WTC11 (cell line): ENCODE measurements around the gene VCPKMT. TPM values are rescaled to one million over a fixed set of nuclear protein-coding genes. Genes with fewer than 3 reads are reported as not detected.

Experiments used
- ATAC-seq: fragments of 200-7000 bp; cut with Tn5 transposase; 2 replicates; pipeline ENCODE4 v1.10.0; 2021; ENCODE audit warnings: mild to moderate bottlenecking, moderate library complexity
- CTCF ChIA-PET: fragments of 300-600 bp; sonication (Branson Sonifier 250); formaldehyde crosslinking; loops from one replicate; lab custom pipeline; 2021; ENCODE audit warnings: antibody characterized with exemption; lab: Charles Lee
- POLR2A ChIA-PET: fragments of 350-600 bp; sonication (Branson Sonifier 250); formaldehyde crosslinking; loops from one replicate; lab custom pipeline; 2021; ENCODE audit warnings: antibody characterized with exemption; lab: Charles Lee
- DNase-seq: peaks from one replicate; pipeline ENCODE4 v3.0.0; 2021; ENCODE audit warnings: low spot score
- H3K27ac Mint-ChIP-seq: 2 replicates; pipeline ENCODE4 v1.8.0; 2021; ENCODE audit warnings: mixed read lengths
- H3K27me3 Mint-ChIP-seq: 2 replicates; pipeline ENCODE4 v1.8.0; 2021; ENCODE audit warnings: low read depth, mild to moderate bottlenecking, moderate library complexity, mixed read lengths
- H3K36me3 Mint-ChIP-seq: 2 replicates; pipeline ENCODE4 v1.8.0; 2021; ENCODE audit warnings: mixed read lengths
- H3K4me1 Mint-ChIP-seq: 2 replicates; pipeline ENCODE4 v1.8.0; 2022; ENCODE audit warnings: mixed read lengths
- H3K4me3 Mint-ChIP-seq: 2 replicates; pipeline ENCODE4 v1.8.0; 2021; ENCODE audit warnings: mild to moderate bottlenecking, moderate library complexity, mixed read lengths
- H3K9me3 Mint-ChIP-seq: 2 replicates; pipeline ENCODE4 v1.8.0; 2021; ENCODE audit warnings: mixed read lengths
- ATF3 ChIP-seq: sonication (generic); formaldehyde crosslinking; conservative IDR thresholded peaks from 2 replicates; pipeline ENCODE4 v1.8.1; 2022; ENCODE audit warnings: mild to moderate bottlenecking, missing genetic modification reagents
- CDX4 ChIP-seq: fragments of 250-450 bp; sonication (Bioruptor Pico); IDR thresholded peaks from 2 replicates; pipeline ENCODE4 v1.9.0; 2021; ENCODE audit warnings: moderate library complexity, mild to moderate bottlenecking, inconsistent platforms, borderline replicate concordance
- CREM ChIP-seq: sonication (generic); formaldehyde crosslinking; IDR thresholded peaks from 2 replicates; pipeline ENCODE4 v1.8.1; 2022; ENCODE audit warnings: mild to moderate bottlenecking, missing genetic modification reagents, moderate library complexity
- ETV6 ChIP-seq: sonication (generic); formaldehyde crosslinking; IDR thresholded peaks from 2 replicates; pipeline ENCODE4 v1.8.1; 2022; ENCODE audit warnings: mild to moderate bottlenecking, missing genetic modification reagents
- IRF2 ChIP-seq: sonication (generic); formaldehyde crosslinking; IDR thresholded peaks from 2 replicates; pipeline ENCODE4 v1.8.0; 2022; ENCODE audit warnings: low read depth, missing genetic modification reagents, borderline replicate concordance
- KAT7 ChIP-seq: sonication (generic); formaldehyde crosslinking; IDR thresholded peaks from 2 replicates; pipeline ENCODE4 v1.8.1; 2023; ENCODE audit warnings: missing genetic modification reagents, mild to moderate bottlenecking, borderline replicate concordance
- MAX ChIP-seq: sonication (generic); formaldehyde crosslinking; IDR thresholded peaks from 2 replicates; pipeline ENCODE4 v1.8.0; 2022; ENCODE audit warnings: mild to moderate bottlenecking, missing genetic modification reagents
- NFATC4 ChIP-seq: fragments of 250-450 bp; sonication (Bioruptor Pico); IDR thresholded peaks from 2 replicates; pipeline ENCODE4 v1.9.0; 2021; ENCODE audit warnings: mild to moderate bottlenecking
- NR2C2 ChIP-seq: sonication (generic); formaldehyde crosslinking; IDR thresholded peaks from 2 replicates; pipeline ENCODE4 v1.8.0; 2022; ENCODE audit warnings: mild to moderate bottlenecking, missing genetic modification reagents
- NR3C1 ChIP-seq: sonication (generic); formaldehyde crosslinking; conservative IDR thresholded peaks from 2 replicates; pipeline ENCODE4 v1.8.1; 2023; ENCODE audit warnings: low read depth, mild to moderate bottlenecking, missing genetic modification reagents
- OVOL2 ChIP-seq: fragments of 250-450 bp; sonication (Bioruptor Pico); IDR thresholded peaks from 2 replicates; pipeline ENCODE4 v1.9.0; 2021; ENCODE audit warnings: mild to moderate bottlenecking, borderline replicate concordance
- RORB ChIP-seq: fragments of 250-450 bp; sonication (Bioruptor Pico); IDR thresholded peaks from 2 replicates; pipeline ENCODE4 v1.9.0; 2021; ENCODE audit warnings: mild to moderate bottlenecking
- SMAD4 ChIP-seq: sonication (generic); formaldehyde crosslinking; IDR thresholded peaks from 2 replicates; pipeline ENCODE4 v1.8.0; 2022; ENCODE audit warnings: mild to moderate bottlenecking, missing genetic modification reagents
- SP1 ChIP-seq: sonication (generic); formaldehyde crosslinking; conservative IDR thresholded peaks from 2 replicates; pipeline ENCODE4 v1.8.1; 2022; ENCODE audit warnings: missing genetic modification reagents
- TEAD4 ChIP-seq: sonication (generic); formaldehyde crosslinking; IDR thresholded peaks from 2 replicates; pipeline ENCODE4 v1.8.0; 2022; ENCODE audit warnings: mild to moderate bottlenecking, missing genetic modification reagents
- USF1 ChIP-seq: sonication (generic); formaldehyde crosslinking; IDR thresholded peaks from 2 replicates; pipeline ENCODE4 v1.8.0; 2022; ENCODE audit warnings: mild to moderate bottlenecking, missing genetic modification reagents
- USF2 ChIP-seq: sonication (generic); formaldehyde crosslinking; IDR thresholded peaks from 2 replicates; pipeline ENCODE4 v1.8.1; 2023; ENCODE audit warnings: mild to moderate bottlenecking, missing genetic modification reagents, moderate library complexity
- ZBTB21 ChIP-seq: sonication (generic); formaldehyde crosslinking; IDR thresholded peaks from 2 replicates; pipeline ENCODE4 v1.8.1; 2023; ENCODE audit warnings: mild to moderate bottlenecking, missing genetic modification reagents, borderline replicate concordance
- ZBTB43 ChIP-seq: sonication (generic); formaldehyde crosslinking; IDR thresholded peaks from 2 replicates; pipeline ENCODE4 v1.8.1; 2023; ENCODE audit warnings: mild to moderate bottlenecking, missing genetic modification reagents
- ZNF219 ChIP-seq: sonication (generic); formaldehyde crosslinking; IDR thresholded peaks from 2 replicates; pipeline ENCODE4 v1.8.0; 2023; ENCODE audit warnings: missing genetic modification reagents, mild to moderate bottlenecking, borderline replicate concordance
- ZNF263 ChIP-seq: sonication (generic); formaldehyde crosslinking; IDR thresholded peaks from 2 replicates; pipeline ENCODE4 v1.8.1; 2022; ENCODE audit warnings: low read depth, mild to moderate bottlenecking, moderate library complexity, missing genetic modification reagents
- ZNF512 ChIP-seq: sonication (generic); formaldehyde crosslinking; IDR thresholded peaks from 2 replicates; pipeline ENCODE4 v1.8.1; 2022; ENCODE audit warnings: missing genetic modification reagents, borderline replicate concordance
- ZNF532 ChIP-seq: fragments of 250-450 bp; sonication (Bioruptor Pico); IDR thresholded peaks from 2 replicates; pipeline ENCODE4 v1.9.0; 2021; ENCODE audit warnings: mild to moderate bottlenecking, borderline replicate concordance
- total RNA-seq: library from RNA; stranded (reverse); gene quantifications from 3 replicates; pipeline ENCODE4 v1.2.3, GENCODE V29; 2021

The VCPKMT gene
- total RNA-seq, 1 experiment from 2014 or later = 11.5 TPM

- Mint-ChIP-seq H3K36me3 (no peaks in the 10 kb centered on the region), H3K27ac (no peak overlapping the region), H3K4me1 (peaks cover 8% of the 10 kb centered on the region), H3K4me3 (no peak overlapping the region), H3K9me3 (no peaks in the 10 kb centered on the region), H3K27me3 (no peaks in the 10 kb centered on the region)
- DNase-seq (no peak), ATAC-seq (no peak)
- TF ChIP-seq ZNF532 (CRISPR knock-in tag) (no peak), NR3C1 (no peak), ETV6 (CRISPR knock-in tag) (no peak), RORB (CRISPR knock-in tag) (no peak), SP1 (CRISPR knock-in tag) (no peak), ZBTB43 (no peak), USF1 (CRISPR knock-in tag) (no peak), IRF2 (CRISPR knock-in tag) (no peak), USF2 (CRISPR knock-in tag) (no peak), MAX (CRISPR knock-in tag) (no peak)
- ChIA-PET POLR2A (interaction anchor here (0.6 kb wide), 1 partner anchor 228 kb away, joined by 7 read pairs; no protein-coding TSS in a partner anchor), CTCF (interaction anchor here (0.9 kb wide), 1 partner anchor 220 kb away, joined by 3 read pairs; no protein-coding TSS in a partner anchor)
Measured at GRCh38 chr14:50082784-50083466, 33.4 kb downstream of the VCPKMT start.

- DNase-seq = no peak
- CTCF ChIA-PET = interaction anchor here (0.9 to 1.1 kb wide), 2 partner anchors 22 to 220 kb away, joined by 3 read pairs; no protein-coding TSS in a partner anchor
- H3K36me3 Mint-ChIP-seq = no peaks in the 10 kb centered on the region
- no peak overlapping the region for H3K4me3 Mint-ChIP-seq
- no peaks in the 10 kb centered on the region for H3K27me3 Mint-ChIP-seq
- POLR2A ChIA-PET = interaction anchor here (0.6 kb wide), 2 partner anchors 108 to 227 kb away, joined by 4 to 7 read pairs; no protein-coding TSS in a partner anchor
- H3K9me3 Mint-ChIP-seq = no peaks in the 10 kb centered on the region
- peaks cover 8% of the 10 kb centered on the region for H3K4me1 Mint-ChIP-seq
- ATAC-seq = no peak; the same call in 1 of the 2 replicates
- no peak overlapping the region for H3K27ac Mint-ChIP-seq
- TF ChIP-seq SMAD4 (no peak), ZNF219 (CRISPR knock-in tag) (no peak), ATF3 (no peak), SP1 (CRISPR knock-in tag) (no peak), TEAD4 (CRISPR knock-in tag) (no peak), ZNF512 (no peak), NR2C2 (CRISPR knock-in tag) (no peak), KAT7 (CRISPR knock-in tag) (no peak), OVOL2 (CRISPR knock-in tag) (no peak), CREM (CRISPR knock-in tag) (no peak), ZNF263 (CRISPR knock-in tag) (no peak), ZBTB21 (CRISPR knock-in tag) (no peak), CDX4 (CRISPR knock-in tag) (no peak), NFATC4 (CRISPR knock-in tag) (no peak)
Measured at GRCh38 chr14:50082308-50082742, 34.0 kb downstream of the VCPKMT start.
